GM19035 (cell line): ENCODE measurements around the gene ARL6IP6.

Source experiments
- ATAC-seq: cut with Tn5 transposase; IDR thresholded peaks from one replicate; pipeline ENCODE4 v1.9.1; 2021; ENCODE audit not compliant: unreplicated experiment

ARL6IP6 gene

DNA sequence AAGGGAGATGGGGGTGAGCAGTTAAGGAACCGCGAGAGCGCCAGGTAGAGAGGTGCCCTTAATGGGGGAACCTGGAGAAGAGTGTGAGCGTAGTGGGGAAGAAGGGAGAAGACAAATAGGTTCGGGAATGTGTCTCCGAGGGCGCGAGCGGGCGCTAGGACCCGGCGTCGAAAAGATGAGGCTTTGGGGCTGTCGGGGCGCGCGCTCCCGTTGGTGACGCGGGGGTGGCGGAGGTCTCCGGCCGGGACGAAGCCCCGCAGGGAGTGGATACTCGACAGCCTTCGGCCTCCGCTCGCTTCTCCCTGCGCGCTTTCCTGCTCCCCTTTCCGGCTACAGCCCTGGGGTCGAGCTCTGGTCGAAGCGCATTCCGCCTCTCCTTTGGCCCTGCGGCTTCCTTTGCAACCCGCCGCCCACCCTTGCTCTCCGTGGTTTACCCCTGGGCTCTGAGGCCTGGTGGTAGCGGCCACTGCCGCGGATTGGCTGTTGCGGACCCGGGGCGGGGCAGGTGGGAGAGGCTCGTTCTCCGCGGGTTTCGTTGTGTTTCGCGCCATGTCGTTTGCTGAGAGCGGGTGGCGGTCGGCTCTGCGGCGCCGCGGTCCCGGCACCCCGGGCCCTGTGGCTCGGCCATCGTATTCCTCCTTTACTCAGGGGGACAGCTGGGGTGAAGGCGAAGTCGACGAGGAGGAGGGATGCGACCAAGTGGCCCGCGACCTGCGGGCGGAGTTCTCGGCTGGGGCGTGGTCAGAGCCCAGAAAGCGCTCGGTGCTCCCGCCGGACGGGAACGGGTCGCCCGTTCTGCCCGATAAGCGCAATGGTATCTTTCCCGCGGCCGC lies at the start of gene ARL6IP6:
ARL6IP6 (plus strand) TSS at position 545 of the 833 bp plus-strand sequence; CDS start at position 550, 5 bp downstream.
- ATAC-seq, result peak; percentile 71

DNA sequence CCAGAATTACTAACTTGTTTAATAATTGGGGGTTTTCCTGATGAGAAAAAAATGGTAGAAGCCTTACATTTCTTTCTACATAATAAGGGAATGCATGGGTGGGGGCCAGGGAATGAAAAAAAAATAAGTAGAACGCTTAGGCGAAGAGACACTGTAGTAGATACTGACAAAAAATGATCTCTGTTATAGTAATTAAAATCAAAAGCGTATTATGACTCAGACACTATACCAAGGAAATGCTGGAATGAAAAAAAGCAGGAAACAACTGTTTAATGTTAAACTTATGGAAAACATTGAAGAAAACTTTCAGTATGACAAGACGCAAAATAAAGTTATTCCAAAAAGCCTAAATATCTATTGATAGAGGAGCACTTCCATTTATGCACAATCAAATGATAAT lies 44.1 kb upstream of the ARL6IP6 start:
- ATAC-seq, result no peak

DNA sequence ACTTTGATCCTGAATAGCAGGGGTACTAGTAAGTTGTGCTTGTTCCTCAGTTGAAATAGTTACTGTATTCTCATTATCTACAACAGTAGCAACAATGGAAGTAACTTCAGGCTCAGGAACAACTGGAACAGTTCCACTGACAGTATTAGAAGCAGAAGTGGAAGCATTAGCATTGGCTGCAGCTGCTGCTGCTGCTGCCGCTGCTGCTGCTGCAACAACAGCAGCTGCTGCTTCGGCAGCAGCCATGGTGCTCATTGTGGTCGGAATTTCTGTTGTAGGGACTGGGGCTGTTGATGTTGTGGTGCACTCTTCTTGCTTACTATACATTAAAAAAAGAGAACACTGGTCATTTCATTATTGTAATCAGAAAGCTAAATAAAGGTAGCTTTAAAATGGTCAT lies 42.0 kb upstream of the ARL6IP6 start:
- no peak for ATAC-seq

DNA sequence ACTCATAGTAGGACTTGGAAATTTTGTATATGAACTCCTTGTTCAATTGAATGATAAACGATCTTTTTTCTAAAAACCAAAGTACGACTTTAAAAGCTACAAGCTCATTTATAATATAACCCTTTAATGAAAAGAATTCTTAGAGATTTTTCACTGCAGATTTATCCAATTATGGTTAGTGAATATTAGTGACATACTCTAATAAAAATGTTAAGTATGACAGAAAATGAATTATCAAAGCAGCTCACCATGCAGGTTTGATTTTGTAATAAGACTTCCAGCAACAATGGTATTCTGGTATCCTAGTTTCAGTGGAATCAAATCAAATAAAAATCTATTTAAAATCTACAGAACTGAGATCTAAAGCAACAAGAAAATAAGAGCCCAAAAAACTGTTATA lies 39.6 kb upstream of the ARL6IP6 start:
- no peak for ATAC-seq

DNA sequence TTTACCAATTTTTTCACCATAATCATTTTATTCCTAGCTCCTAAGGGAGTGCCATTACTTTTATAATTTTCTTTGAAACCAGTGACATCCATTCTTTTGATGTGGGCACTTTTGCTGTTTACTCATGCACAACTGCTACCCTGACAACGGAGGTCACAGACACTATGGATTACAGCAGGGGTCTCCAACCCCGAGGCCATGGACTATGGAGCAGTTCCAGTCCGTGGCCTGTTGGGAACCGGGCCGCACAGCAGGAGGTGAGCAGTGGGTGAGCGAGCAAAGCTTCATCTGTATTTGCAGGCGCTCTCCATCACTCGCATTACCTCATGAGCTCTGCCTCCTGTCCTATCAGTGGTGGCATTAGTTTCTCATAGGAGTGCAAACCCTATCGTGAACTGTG lies 35.8 kb upstream of the ARL6IP6 start:
- ATAC-seq, result no peak

DNA sequence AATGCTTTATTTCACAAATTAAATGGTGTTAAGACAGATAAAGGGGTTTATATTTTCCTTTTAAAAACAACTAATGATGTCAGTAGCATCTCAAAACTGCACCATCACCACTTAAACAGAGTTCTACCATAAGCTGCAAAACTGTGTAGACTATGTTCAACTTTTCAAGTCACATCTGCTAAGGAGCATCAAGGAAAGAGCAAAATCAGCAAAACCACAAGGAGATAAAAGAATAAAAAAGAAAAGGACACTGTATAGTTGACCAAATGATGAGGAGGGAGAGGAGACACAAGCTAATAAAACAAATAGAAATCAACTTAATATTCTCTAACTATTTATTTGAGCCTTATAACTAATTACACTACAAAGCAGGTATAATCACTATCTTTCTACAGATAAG lies 35.0 kb upstream of the ARL6IP6 start:
- ATAC-seq, result no peak

DNA sequence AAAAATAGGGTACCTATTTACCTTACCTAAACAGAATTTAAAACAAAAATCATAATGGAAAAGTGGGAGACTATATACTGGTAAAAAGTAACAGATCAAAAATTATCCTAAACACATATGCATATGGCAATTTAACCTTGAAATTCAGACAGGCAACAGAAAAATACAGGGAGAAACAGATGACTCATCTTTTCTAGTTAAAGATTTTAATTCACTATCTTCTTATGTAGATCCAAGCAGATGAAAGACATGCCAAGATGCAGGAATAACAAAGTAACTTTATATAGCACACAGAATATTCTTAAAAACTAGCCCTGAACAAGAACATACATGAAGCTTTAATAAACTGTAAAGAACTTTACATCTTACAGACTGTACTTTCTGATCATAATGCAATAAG lies 32.1 kb upstream of the ARL6IP6 start:
- ATAC-seq, result no peak

DNA sequence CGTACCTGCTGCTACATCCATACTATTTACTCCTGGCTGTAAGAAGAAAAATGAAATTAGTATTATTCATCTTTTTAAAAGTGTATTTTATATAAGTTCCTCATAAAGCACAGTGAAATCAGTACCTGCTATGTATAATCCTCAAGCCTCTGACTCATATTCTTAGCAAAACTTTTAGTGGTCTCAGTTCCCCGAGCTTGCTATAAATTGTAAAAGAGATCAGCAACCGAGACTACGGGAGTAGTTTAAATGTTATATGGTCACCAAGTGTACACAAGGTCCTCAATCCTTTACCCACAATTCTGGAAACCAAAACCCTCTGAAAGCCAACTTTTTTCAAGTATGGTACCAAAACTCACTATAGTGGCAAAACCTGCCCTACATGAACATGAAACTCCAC lies 25.4 kb upstream of the ARL6IP6 start:
- peak; percentile 87 for ATAC-seq

DNA sequence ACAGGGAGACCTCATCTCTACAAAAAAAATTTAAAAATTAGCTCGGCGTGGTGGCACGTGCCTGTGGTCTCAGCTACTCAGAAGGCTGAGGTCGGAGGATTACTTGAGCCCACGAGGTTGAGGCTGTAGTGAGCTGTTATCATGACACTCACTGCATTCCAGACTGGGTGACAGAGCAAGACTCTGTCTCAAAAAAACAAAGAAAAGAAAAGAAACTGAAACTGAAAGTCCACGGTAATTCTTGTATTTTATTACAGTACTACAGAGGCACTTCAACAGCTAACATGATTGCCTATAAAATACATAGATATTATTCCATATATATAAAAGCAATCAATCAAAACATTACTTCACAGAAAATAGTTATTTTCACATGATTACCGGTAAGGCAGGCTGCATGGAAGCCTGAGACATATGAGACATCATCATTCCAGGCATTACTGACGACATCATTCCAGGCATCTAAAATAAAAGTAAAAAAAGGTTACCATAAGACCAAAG lies 24.2 kb upstream of the ARL6IP6 start:
- ATAC-seq, result peak; percentile 45

DNA sequence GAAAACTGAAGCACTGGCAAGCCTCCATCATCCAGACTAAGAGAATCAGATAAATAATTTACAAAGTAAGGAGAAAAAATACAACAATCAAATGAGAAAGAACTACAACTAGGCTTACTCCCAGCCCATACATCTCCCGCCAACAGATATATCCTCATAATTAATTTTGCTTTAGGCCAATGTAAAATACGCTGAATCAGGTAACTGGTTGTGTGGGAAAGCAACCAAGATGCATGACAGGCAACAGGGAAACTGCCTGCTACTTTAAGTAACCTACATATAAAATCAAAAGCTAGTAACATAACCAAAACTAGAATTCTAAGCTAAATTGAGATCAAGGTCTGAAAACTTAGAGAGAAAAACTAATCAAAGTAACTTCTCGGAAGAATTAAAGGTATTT lies 22.7 kb upstream of the ARL6IP6 start:
- no peak for ATAC-seq

DNA sequence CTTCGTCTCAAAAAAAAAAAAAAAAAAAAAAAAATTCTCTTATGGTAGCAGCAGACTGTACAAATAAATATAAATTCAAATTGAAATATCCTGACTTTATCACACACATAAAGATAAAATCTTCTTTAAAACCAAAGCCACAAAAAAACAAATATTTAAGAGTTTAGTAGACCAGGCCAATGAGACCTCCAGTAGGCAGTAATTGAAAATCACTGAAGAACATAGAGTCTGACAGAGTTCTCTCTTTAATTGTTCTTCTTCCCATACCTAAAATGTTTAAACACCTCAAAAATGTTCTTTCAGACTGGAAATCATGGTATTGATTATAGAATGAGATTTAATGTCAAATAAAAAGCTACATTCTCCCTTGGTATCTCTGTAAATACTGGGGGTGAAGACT lies 21.9 kb upstream of the ARL6IP6 start:
- no peak for ATAC-seq

DNA sequence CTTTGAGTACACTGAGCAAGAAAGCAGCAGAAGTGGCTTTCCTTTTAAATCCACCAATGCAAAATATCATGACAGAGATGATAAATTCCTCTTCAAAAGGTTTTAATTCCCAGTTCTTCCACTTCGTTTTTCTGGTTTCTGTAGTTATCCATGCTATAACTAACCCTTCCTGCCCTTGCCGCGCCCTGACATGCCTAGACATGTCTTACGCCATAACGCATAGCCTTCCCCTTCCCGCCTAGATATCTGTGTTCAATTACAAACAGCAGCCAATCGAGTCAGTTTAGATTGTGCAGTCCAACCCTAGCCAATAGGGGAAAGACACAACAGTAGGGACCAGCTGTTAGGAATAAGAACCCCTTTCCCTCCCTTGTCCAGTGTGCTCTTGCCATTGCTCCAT lies 17.2 kb upstream of the ARL6IP6 start:
- ATAC-seq, result no peak

DNA sequence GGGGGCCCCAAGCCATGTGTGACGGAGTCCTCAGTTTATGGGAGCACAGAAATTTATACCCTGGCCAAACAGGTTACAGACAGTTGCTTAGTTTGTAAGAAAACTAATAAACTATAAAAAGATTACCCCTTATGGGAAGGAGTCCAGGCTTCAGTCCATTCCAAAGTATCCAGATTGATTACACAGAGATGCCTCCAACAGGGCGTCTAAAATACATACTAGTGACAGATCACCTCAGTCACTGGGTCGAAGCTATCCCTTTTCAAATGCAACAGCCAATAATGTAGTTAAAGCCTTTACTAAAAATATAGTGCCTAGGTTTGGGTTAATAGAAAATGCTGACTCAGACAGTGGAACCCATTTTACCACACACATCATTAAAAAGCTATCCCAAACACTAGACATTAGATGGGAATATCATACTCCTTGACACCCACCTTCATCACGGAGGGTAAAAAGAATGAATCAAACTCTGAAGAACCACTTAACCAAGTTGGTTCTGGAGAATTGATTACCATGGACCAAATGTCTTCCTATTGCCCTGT lies 11.9 kb upstream of the ARL6IP6 start:
- ATAC-seq, result no peak

DNA sequence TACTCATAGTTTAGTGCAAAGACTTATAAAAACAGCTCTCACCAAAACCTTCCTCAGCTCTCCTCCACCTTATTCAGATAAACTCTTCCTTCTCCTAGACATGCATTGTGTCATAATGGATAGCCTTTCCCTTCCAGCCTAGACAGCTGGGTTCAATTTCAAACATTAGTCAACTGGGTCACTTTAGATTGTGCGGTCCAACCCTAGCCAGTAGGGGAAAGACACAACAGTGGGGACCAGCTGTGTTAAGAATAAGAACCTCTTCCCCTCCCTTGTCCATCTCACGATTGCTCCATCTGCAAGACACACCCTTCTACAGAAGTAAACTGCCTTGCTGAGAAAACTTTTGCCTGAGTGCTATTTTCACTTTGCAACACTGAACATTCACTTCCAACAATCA lies 9.7 kb upstream of the ARL6IP6 start:
- ATAC-seq, result no peak

DNA sequence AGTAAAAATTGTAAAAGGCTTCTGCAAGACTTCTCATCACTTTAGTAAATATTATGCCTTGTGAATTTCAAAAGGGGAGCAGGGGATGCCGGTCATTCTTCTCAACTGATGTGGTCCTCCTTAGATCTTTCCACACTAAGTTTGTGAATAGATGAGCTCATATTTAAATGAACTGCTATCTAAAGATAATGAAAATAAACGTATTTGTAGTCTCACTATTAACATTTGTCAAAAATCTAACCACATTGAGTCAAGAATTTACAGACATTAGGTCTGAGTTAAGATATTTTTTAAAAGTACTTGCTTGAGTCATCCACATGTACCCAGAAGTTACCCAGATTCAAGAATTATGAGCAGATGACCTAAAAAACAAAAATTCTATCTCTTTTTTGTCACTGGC lies 7.7 kb upstream of the ARL6IP6 start:
- no peak for ATAC-seq

DNA sequence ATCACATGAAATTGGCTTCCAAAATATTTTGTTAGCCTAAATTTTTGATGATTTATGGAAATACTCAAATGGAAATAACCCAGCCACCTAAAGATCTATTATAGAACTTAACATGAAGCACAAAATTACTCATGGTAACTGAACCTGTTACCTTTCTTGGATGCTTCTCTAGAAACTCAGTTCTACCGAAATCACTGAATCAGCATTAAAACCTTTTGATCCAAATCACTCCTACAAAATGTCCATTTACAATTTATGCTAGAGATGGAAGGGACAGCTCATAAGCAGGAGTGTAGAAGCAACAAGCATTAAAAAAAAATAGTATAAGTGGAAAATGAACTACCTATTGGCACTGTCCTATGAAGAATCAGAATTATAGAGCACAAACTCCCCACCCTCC lies 3.3 kb upstream of the ARL6IP6 start:
- ATAC-seq, result no peak

DNA sequence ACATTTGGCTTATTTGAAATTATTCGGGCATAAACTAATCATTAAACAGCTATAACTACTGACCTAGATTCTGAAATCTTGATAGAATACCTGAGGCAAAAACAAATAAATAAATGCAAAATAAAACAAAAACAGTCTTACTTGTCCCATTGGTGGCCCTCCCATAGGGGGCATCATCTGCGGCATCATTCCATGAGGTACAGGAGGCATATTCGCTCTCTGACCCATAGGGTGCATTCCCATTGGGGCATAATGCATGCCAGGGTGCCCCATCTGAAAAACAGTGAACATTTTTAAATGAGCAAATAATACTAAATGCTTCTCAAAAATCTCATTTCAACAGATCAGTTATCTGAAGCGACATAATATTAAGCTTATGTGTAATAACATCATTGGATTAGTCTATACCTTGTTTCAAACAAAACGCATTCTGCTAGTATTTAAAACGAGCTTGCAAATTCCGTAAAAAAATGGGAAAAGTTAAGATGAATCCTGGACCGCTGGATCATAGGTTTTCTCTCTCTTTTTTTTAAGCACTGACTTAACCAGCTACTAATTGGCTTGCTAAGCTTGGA lies 2.5 kb upstream of the ARL6IP6 start:
- no peak for ATAC-seq

DNA sequence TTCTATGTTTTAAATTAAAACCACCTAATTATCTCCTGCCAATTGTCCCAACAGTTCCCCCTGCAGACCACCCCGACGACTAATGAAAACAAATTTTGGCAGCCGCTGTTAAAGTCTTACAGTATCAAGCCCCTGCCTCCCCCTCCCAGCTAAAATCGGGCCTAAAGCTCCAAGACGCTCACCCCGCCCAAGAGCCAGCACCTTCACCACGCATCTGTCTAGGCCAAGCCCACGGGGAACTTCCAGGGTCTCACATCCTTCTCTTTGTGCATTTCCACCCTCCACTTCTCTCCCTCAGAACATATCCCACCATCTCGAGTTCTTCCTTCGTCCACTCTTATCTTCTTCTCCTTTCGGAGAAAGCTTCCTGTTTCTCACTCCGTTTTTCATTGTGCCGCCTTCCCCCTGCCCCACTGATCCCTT lies 1.6 kb upstream of the ARL6IP6 start:
- peak; percentile 4 for ATAC-seq

DNA sequence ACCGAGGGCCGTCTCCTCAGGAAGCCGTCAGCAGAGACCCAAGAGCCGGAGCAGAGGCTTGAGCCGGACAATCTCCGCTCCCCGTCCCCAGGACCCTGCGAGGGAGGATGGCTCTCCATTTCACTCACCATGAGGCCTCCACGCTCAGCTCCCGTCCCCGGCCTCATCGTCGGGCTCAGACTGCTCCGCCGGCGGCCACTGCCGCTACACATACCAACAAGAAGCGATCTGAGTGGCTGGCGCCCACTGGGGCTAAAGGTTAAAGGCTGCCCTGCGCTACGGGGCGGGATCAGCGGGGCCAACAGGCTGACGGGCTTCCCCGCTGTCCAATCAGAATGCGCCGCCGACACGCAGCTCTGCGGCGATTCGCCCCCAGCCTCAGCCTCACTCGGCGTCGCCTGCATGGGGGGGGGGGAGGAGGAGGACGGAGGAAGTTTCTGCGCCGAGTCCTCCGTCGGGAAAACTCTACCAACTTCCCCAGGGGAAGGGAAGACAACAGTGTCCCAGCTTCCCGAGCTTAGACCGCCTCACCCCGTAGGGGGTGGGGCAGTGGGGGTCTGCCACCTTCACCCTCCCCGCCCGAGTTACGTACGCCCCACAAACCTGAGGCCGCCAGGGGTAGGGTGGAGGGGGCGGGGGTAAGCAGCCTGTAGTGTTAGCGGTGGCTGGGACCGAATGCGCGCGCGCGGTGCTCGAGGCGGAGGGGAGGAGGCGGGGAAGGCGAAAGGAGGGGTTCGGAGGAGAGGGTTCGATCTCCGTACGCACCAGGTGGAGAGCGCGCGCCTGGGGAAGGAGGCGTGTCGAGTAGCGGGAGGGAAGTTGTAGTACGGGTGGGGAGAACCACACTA lies 968 bp upstream of the ARL6IP6 start, which contains the start of gene PRPF40A:
PRPF40A (minus strand) TSS at position 234 of the 848 bp plus-strand sequence; CDS start at position 212, 22 bp downstream.
- ATAC-seq, result peak; percentile 66

DNA sequence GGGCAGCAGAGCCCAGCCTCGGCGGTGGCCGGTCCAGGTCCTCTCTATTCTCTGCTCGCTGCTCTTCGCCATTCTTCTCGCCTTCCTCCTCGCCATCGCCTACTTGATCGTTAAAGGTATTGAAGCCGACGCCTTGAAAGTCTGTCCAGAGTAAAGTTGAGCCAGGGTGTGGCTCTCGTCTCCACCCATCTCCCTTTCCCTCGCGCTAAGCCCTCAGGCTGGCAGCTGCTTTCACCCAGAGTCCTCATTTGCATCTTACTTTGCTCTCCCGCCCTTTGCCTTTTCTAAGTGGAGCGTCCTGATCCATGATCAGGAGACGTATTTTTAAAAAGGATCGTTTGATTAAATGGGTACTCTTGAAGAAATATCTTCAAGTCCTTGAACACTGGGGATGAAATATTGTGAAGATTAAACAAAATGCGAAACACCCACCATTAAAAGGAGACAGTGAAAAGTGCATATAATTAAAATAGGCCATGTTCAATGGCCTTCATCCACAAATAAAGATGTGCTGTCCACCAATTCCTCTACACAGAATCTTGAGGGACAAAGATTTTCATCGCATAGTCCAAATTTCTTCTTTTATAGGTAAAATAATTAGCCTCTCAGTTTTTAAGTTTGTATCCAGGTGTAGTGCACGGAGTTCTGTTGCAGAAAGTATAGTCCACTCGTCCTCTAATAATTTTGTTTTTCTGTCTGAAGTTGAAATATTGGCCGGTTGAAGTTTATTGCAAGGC lies 657 bp downstream of the ARL6IP6 start:
- ATAC-seq, result peak; percentile 20
